ENCODE data around the gene NEK2. TPM values are rescaled to one million over a fixed set of nuclear protein-coding genes. Genes with fewer than 3 reads are reported as not detected.

The NEK2 gene
- total RNA-seq, 1 experiment from 2014 or later = 50.2 TPM

DNA sequence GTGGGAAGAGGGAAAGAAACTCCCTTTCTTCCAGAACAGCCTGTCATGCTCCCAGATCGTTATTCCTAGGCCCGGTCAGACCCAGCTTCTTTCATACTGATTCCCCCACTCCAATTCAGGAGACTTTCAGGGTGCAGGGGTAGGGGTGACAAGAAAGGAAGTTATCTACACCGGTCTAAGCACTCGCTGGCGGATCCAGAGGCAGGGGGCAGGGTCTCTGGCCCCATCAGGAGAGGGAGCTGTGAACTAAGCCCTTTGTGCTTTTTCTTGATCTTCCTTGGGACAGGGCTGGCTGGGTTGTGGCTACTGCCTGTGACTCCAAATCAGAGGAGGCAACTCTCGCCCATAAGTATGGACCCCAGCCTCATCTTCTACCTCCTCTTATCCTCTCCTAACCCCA, 44.3 kb downstream of the NEK2 start (continued):
- TF ChIP-seq, protein P1, sequence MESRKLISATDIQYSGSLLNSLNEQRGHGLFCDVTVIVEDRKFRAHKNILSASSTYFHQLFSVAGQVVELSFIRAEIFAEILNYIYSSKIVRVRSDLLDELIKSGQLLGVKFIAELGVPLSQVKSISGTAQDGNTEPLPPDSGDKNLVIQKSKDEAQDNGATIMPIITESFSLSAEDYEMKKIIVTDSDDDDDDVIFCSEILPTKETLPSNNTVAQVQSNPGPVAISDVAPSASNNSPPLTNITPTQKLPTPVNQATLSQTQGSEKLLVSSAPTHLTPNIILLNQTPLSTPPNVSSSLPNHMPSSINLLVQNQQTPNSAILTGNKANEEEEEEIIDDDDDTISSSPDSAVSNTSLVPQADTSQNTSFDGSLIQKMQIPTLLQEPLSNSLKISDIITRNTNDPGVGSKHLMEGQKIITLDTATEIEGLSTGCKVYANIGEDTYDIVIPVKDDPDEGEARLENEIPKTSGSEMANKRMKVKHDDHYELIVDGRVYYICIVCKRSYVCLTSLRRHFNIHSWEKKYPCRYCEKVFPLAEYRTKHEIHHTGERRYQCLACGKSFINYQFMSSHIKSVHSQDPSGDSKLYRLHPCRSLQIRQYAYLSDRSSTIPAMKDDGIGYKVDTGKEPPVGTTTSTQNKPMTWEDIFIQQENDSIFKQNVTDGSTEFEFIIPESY (IDR thresholded peaks at IDR 0.05; ENCODE audit: extremely low read depth, insufficient replicate concordance, low read length) = no peak
- TF ChIP-seq ELF1 (IDR thresholded peaks at IDR 0.05; ENCODE audit: borderline replicate concordance, low read depth) = no peak
- TF ChIP-seq TCF7L2 (IDR thresholded peaks at IDR 0.05; ENCODE audit: borderline replicate concordance, extremely low read depth, insufficient read depth, insufficient read length) = no peak
- no peak for TF ChIP-seq POLR2A (IDR thresholded peaks at IDR 0.05; ENCODE audit: borderline replicate concordance, extremely low read depth, insufficient read depth, insufficient read length)
- TF ChIP-seq EZH2phosphoT487 (IDR thresholded peaks at IDR 0.05; ENCODE audit: borderline replicate concordance) = no peak
- no peak for TF ChIP-seq SIN3A (IDR thresholded peaks at IDR 0.05; ENCODE audit: low read depth)

DNA sequence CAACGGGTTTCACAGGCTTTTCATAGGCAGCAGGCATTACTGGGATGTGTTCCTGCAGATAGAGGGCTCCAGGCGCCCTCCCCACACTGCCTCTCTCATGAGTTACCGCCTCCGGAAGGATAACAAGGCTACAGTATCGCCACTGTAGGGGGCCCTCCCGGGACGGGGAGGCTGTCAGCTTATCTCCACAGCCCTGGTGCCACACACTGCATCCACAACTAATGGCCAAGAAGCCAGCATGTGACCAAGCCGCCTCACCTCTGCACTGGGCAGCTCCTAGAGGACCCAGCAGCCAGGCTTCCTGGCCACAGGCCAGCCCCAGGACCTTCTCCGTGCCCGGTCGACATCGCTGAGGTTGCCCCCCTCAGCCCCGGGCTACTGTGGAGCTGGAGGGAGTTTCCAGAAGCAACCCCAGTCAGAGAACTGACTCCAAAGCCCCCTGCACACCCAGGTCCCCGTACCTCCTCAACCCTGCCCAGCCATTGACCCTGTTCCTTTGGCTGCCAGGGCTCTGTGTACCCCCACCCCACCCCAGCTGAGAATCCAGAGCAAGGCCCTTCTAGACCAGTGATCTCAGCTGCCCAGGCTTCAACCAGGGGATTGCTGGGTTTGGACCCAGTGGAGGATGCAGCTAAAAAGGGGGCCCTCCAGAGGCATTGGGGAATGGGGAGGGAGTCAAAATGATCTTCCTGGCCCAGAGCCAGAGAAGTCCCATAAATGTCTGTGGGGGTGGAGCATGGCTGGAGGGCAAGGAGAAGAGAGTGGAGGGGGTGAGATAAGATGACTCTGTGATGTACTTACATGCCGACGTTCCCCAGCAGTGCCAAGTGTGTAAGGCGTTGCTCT, 45.0 kb downstream of the NEK2 start:
- no TSS peak for BruUV-seq (replicated peaks)
- RAD21 ChIA-PET (ENCODE audit: low non-redundant PET in 1 of 2, low total read pairs in 2 of 2, uncharacterized antibody in 2 of 2, unreplicated experiment in 2 of 2) = no interaction called here
- Histone ChIP-seq H3K4me3 (replicated peaks in 1 of 2; ENCODE audit: low read depth in 1 of 2, low read length in 2 of 2) (no peak overlapping the region), H3K9ac (ENCODE audit: low read length) (no peak overlapping the region), H3K27me3 (ENCODE audit: insufficient read depth, low read length) (no peaks in the 10 kb centered on the region), H3K4me1 (ENCODE audit: control insufficient read depth in 1 of 2, insufficient read depth in 2 of 2, low read length in 2 of 2) (peaks cover 0 to 4% of the 10 kb centered on the region in 2 experiments; a peak in 2 of 4 replicates), H4K20me1 (ENCODE audit: insufficient read depth) (no peaks in the 10 kb centered on the region), H3K4me2 (ENCODE audit: low read length) (no peak overlapping the region), H3K27ac (ENCODE audit: low read depth, low read length) (no peak overlapping the region), H3K9me3 (ENCODE audit: control insufficient read depth in 1 of 2, insufficient read depth in 1 of 2, low read depth in 1 of 2, low read length in 2 of 2) (no peaks in the 10 kb centered on the region), H3K9me2 (ENCODE audit: insufficient read depth) (no peaks in the 10 kb centered on the region), H3K79me2 (ENCODE audit: insufficient read depth, low read length) (no peaks in the 10 kb centered on the region), H3K36me3 (ENCODE audit: control insufficient read depth in 1 of 2, insufficient read depth in 2 of 2, low read length in 2 of 2) (no peaks in the 10 kb centered on the region), H2AFZ (ENCODE audit: low read depth, low read length, poor library complexity, severe bottlenecking) (no peak overlapping the region)
- POLR2A ChIA-PET = no interaction called here
- CTCF ChIA-PET = no interaction called here
- DNase-seq (ENCODE audit: low read depth, low spot score) (no peak), ATAC-seq (peak; percentile 53)
- intact Hi-C loops (cut with micrococcal nuclease) = no loop called here
- TF ChIP-seq SIN3A (IDR thresholded peaks at IDR 0.05; ENCODE audit: low read depth) (no peak), CBX3 (IDR thresholded peaks at IDR 0.05; ENCODE audit: low read depth) (no peak), FOSL1 (IDR thresholded peaks at IDR 0.05; ENCODE audit: low read depth) (no peak), CEBPB (IDR thresholded peaks at IDR 0.05; ENCODE audit: low read depth) (no peak), YY1 (IDR thresholded peaks at IDR 0.05; ENCODE audit: extremely low read depth, insufficient replicate concordance, low read depth, low read length) (no peak), EZH2 (IDR thresholded peaks at IDR 0.05) (no peak)
- TF ChIP-seq, protein P2, sequence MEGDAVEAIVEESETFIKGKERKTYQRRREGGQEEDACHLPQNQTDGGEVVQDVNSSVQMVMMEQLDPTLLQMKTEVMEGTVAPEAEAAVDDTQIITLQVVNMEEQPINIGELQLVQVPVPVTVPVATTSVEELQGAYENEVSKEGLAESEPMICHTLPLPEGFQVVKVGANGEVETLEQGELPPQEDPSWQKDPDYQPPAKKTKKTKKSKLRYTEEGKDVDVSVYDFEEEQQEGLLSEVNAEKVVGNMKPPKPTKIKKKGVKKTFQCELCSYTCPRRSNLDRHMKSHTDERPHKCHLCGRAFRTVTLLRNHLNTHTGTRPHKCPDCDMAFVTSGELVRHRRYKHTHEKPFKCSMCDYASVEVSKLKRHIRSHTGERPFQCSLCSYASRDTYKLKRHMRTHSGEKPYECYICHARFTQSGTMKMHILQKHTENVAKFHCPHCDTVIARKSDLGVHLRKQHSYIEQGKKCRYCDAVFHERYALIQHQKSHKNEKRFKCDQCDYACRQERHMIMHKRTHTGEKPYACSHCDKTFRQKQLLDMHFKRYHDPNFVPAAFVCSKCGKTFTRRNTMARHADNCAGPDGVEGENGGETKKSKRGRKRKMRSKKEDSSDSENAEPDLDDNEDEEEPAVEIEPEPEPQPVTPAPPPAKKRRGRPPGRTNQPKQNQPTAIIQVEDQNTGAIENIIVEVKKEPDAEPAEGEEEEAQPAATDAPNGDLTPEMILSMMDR (IDR thresholded peaks at IDR 0.05 in 2 of 3, conservative IDR thresholded peaks at IDR 0.05 in 1 of 3; ENCODE audit: borderline replicate concordance in 1 of 3, insufficient read depth in 1 of 3, low read depth in 2 of 3, low read length in 2 of 3) = no peak
- TF ChIP-seq, protein P3, sequence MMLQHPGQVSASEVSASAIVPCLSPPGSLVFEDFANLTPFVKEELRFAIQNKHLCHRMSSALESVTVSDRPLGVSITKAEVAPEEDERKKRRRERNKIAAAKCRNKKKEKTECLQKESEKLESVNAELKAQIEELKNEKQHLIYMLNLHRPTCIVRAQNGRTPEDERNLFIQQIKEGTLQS (IDR thresholded peaks at IDR 0.05) = no peak
- TF ChIP-seq, protein P1 (IDR thresholded peaks at IDR 0.05; ENCODE audit: extremely low read depth, insufficient replicate concordance, low read length) = no peak
- TF ChIP-seq, protein P4, sequence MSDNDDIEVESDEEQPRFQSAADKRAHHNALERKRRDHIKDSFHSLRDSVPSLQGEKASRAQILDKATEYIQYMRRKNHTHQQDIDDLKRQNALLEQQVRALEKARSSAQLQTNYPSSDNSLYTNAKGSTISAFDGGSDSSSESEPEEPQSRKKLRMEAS (IDR thresholded peaks at IDR 0.05) = no peak
